Activated T-helper 1 cell treated with anti-CD3 and anti-CD28 coated beads, Interleukin-12 subunit alpha, Interleukin-12 subunit beta, Interleukin-2, Interleukin-4 antibody, amounts not matched to agents 30 ng/mL and 10 ng/mL and 1 ng/mL, durations not matched to agents 14 hours and 24 hours and 36 hours (primary cell): ENCODE results near the gene OR9A2. TPM values are rescaled to one million over a fixed set of nuclear protein-coding genes. Genes with fewer than 3 reads are reported as not detected.

Experiments
- DNase-seq: peaks from one replicate; pipeline ENCODE4 v3.0.0; 2021; ENCODE audit warnings: low spot score
- H3K27ac Mint-ChIP-seq: one replicate; pipeline ENCODE4 v1.8.0; 2021; ENCODE audit warnings: mild to moderate bottlenecking, mixed read lengths
- H3K27me3 Mint-ChIP-seq: one replicate; pipeline ENCODE4 v1.8.0; 2022; ENCODE audit warnings: mild to moderate bottlenecking, moderate library complexity, mixed read lengths; ENCODE audit not compliant: insufficient read depth
- H3K36me3 Mint-ChIP-seq: one replicate; pipeline ENCODE4 v1.8.0; 2021; ENCODE audit warnings: low read depth, mixed read lengths
- H3K4me1 Mint-ChIP-seq: one replicate; pipeline ENCODE4 v1.8.0; 2021; ENCODE audit warnings: low read depth, mixed read lengths
- H3K4me3 Mint-ChIP-seq: one replicate; pipeline ENCODE4 v1.8.0; 2021; ENCODE audit warnings: mild to moderate bottlenecking, moderate library complexity, mixed read lengths
- H3K9me3 Mint-ChIP-seq: one replicate; pipeline ENCODE4 v1.8.0; 2021; ENCODE audit warnings: mixed read lengths
- intact Hi-C: fragments of 100-400 bp; cut with micrococcal nuclease; formaldehyde crosslinking; loops from one replicate; pipeline ENCODE4 v1.15.1; 2024
- total RNA-seq: library from RNA; stranded (reverse); gene quantifications from 2 replicates; pipeline ENCODE4 v1.2.3, GENCODE V29; 2022

Gene OR9A2, protein sequence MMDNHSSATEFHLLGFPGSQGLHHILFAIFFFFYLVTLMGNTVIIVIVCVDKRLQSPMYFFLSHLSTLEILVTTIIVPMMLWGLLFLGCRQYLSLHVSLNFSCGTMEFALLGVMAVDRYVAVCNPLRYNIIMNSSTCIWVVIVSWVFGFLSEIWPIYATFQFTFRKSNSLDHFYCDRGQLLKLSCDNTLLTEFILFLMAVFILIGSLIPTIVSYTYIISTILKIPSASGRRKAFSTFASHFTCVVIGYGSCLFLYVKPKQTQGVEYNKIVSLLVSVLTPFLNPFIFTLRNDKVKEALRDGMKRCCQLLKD
- not detected in 2 replicates for total RNA-seq

GRCh38 chr7:143027032-143027431, at the start of gene OR9A2:
OR9A2 (minus strand) TSS chr7:143027132; CDS start chr7:143027132, 0 bp downstream.
- intact Hi-C loops = no loop called here
- Mint-ChIP-seq H3K36me3 (no peaks in the 10 kb centered on the region), H3K27me3 (peaks cover 2% of the 10 kb centered on the region), H3K4me1 (no peaks in the 10 kb centered on the region), H3K4me3 (no peak within 1 kb of the TSS), H3K27ac (no peak within 1 kb of the TSS), H3K9me3 (no peaks in the 10 kb centered on the region)
- DNase-seq = no peak

DNA sequence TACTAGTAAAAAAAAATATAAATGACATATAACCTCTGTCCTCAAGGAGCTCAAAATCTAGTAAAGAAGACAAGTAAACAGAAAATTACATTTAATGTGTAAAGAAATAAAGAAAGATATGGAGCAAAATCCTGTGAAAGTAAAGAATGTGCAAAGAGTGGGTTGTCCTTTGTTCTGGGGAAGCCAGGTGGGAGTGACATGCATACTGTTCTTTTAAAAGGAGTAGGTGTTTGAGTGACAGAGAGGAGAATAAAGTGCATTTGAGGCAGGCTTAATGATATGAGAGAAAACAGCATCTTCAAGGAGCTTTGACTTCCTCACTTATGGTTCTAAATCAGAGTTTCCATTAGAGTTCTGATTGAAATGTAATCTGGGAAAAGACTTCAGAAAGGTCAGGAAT, 47.2 kb upstream of the OR9A2 start:
- Mint-ChIP-seq H3K27ac (no peak overlapping the region), H3K36me3 (no peaks in the 10 kb centered on the region), H3K9me3 (no peaks in the 10 kb centered on the region), H3K4me1 (no peaks in the 10 kb centered on the region), H3K4me3 (no peak overlapping the region), H3K27me3 (peaks cover 4% of the 10 kb centered on the region)
- intact Hi-C loops = no loop called here
- no peak for DNase-seq

GRCh38 chr7:143073556-143073955, 46.6 kb upstream of the OR9A2 start:
- H3K27me3 Mint-ChIP-seq = peaks cover 4% of the 10 kb centered on the region
- H3K27ac Mint-ChIP-seq = no peak overlapping the region
- H3K36me3 Mint-ChIP-seq = no peaks in the 10 kb centered on the region
- H3K4me1 Mint-ChIP-seq = no peaks in the 10 kb centered on the region
- H3K9me3 Mint-ChIP-seq = no peaks in the 10 kb centered on the region
- intact Hi-C loops = no loop called here
- H3K4me3 Mint-ChIP-seq = no peak overlapping the region
- DNase-seq = no peak

DNA sequence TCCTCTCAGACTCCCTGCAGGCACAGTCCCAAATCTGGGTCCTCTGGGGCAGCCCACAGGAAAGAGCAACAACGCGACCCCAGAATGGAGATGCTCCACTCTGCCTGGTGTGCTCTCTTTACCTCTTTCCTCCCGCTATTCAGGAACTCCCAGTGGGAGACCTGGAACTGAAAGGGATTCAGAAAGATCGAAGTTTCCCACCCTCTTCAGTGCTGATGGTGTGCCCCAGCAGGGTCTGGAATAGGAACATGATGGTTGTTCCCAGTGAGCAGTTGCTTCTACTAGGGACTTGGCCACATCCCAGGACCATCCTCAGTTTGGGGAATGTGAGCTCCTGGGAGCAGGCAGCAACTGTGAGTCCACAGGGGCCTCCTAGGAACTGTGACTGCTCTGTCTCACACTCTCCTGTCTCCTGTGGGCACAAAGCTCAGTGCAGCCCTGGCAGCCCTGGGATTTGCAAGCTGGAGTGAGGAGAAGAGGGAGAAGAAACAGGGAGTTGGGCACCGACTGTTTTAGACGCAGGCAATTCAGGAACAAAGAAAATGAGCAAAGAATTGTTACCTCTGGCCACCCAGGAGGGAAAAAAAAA, 43.1 kb upstream of the OR9A2 start:
- H3K36me3 Mint-ChIP-seq = no peaks in the 10 kb centered on the region

DNA sequence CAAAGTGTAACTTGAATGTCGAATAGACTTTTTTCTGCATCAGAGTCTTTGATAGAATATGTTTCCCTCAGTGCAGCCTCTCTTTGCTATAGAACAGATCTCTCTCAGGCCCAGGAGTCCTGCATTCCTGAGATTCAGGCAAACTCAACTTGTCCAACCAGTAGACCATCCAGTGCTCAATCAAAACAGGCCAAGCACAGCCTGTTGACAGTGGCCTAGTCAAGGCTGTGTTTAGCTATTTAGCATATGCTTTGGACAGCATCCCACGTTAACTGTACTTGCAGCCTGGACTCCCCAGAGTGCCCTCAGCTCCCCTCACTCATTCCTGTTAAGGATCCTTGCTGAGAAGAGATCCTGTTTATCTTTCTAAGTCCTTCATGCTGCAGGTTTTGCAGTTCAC, 41.5 kb upstream of the OR9A2 start:
- Mint-ChIP-seq H3K36me3 (no peaks in the 10 kb centered on the region), H3K27ac (no peak overlapping the region), H3K4me3 (no peak overlapping the region), H3K9me3 (no peaks in the 10 kb centered on the region), H3K4me1 (no peaks in the 10 kb centered on the region), H3K27me3 (peaks cover 3% of the 10 kb centered on the region)
- DNase-seq = no peak
- intact Hi-C loops = no loop called here

More for the DNA sequence above, 43.1 kb upstream of the OR9A2 start:
- no peak for DNase-seq
- intact Hi-C loops = no loop called here
- no peaks in the 10 kb centered on the region for H3K4me1 Mint-ChIP-seq
- no peak overlapping the region for H3K27ac Mint-ChIP-seq
- H3K4me3 Mint-ChIP-seq = no peak overlapping the region
- no peaks in the 10 kb centered on the region for H3K9me3 Mint-ChIP-seq
- H3K27me3 Mint-ChIP-seq = peaks cover 3% of the 10 kb centered on the region

- Mint-ChIP-seq H3K27ac (no peak overlapping the region), H3K4me1 (no peaks in the 10 kb centered on the region)
Measured at GRCh38 chr7:143063741-143064140, 36.8 kb upstream of the OR9A2 start.

GRCh38 chr7:143055754-143056153, 28.8 kb upstream of the OR9A2 start:
- Mint-ChIP-seq H3K36me3 (no peaks in the 10 kb centered on the region), H3K27me3 (peaks cover 2% of the 10 kb centered on the region), H3K27ac (no peak overlapping the region), H3K4me3 (no peak overlapping the region), H3K9me3 (no peaks in the 10 kb centered on the region), H3K4me1 (no peaks in the 10 kb centered on the region)
- DNase-seq = no peak
- intact Hi-C loops = no loop called here

More at GRCh38 chr7:143063741-143064140, 36.8 kb upstream of the OR9A2 start:
- peaks cover 3% of the 10 kb centered on the region for H3K27me3 Mint-ChIP-seq
- H3K4me3 Mint-ChIP-seq = no peak overlapping the region
- no peaks in the 10 kb centered on the region for H3K9me3 Mint-ChIP-seq
- no peak for DNase-seq
- no peaks in the 10 kb centered on the region for H3K36me3 Mint-ChIP-seq
- intact Hi-C loops = no loop called here

DNA sequence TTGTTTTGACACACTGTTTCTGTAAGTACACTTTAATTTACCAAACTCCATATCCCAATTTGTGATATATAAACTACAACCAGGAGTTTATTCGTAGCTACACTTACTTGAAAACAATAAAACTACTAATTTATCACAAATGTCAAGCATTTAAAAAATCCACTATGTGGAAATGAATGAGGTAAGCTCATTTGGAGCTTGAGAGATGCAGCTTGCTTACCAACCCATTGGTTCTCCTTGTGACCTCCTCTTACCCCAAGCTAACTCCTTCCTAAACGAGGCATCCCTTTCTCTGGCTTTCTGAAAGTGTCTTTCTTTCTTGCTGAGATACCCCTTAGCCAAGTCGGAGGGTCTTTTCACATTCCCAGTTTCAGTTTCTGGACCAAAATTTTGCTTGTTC, 27.7 kb upstream of the OR9A2 start:
- no peak overlapping the region for H3K27ac Mint-ChIP-seq
- intact Hi-C loops = no loop called here
- H3K9me3 Mint-ChIP-seq = no peaks in the 10 kb centered on the region
- no peak for DNase-seq
- H3K4me1 Mint-ChIP-seq = no peaks in the 10 kb centered on the region
- no peaks in the 10 kb centered on the region for H3K36me3 Mint-ChIP-seq
- peaks cover 2% of the 10 kb centered on the region for H3K27me3 Mint-ChIP-seq
- H3K4me3 Mint-ChIP-seq = no peak overlapping the region

GRCh38 chr7:143052041-143052440, 25.1 kb upstream of the OR9A2 start, which contains the start of gene OR6V1:
OR6V1 (plus strand) TSS chr7:143052341; CDS start chr7:143052341, 0 bp downstream.
- no peak for DNase-seq
- H3K4me3 Mint-ChIP-seq = no peak within 1 kb of the TSS
- no peaks in the 10 kb centered on the region for H3K36me3 Mint-ChIP-seq
- H3K27me3 Mint-ChIP-seq = peaks cover 2% of the 10 kb centered on the region
- H3K27ac Mint-ChIP-seq = no peak within 1 kb of the TSS
- intact Hi-C loops = no loop called here
- H3K4me1 Mint-ChIP-seq = no peaks in the 10 kb centered on the region
- H3K9me3 Mint-ChIP-seq = no peaks in the 10 kb centered on the region

GRCh38 chr7:143050931-143051330, 24.0 kb upstream of the OR9A2 start:
- H3K4me1 Mint-ChIP-seq = no peaks in the 10 kb centered on the region
- no peak for DNase-seq
- intact Hi-C loops = no loop called here
- no peak overlapping the region for H3K27ac Mint-ChIP-seq
- no peak overlapping the region for H3K4me3 Mint-ChIP-seq
- no peaks in the 10 kb centered on the region for H3K36me3 Mint-ChIP-seq
- H3K9me3 Mint-ChIP-seq = no peaks in the 10 kb centered on the region
- peaks cover 2% of the 10 kb centered on the region for H3K27me3 Mint-ChIP-seq

DNA sequence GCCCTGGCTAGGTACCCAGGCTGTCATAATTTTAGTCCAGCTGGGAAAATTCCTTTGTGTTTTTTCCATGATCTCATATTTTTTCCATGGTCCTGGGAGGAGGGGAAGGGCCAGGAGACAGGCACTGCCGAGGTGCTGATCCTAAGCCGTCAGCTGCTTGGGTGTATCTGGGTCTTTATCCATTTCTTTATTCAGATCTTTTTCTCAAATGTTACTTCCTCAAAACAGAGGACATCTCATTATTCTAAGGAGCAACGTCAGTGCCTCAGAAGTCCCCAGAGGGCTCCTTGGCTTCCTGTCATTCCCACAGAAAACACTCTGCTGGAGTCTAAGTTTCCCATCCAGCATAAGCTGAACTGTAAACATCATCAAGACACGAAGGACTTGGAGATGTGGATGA, 22.4 kb upstream of the OR9A2 start:
- DNase-seq = no peak
- Mint-ChIP-seq H3K4me3 (no peak overlapping the region), H3K27ac (no peak overlapping the region), H3K4me1 (no peaks in the 10 kb centered on the region), H3K27me3 (peaks cover 2% of the 10 kb centered on the region), H3K9me3 (no peaks in the 10 kb centered on the region), H3K36me3 (no peaks in the 10 kb centered on the region)
- intact Hi-C loops = no loop called here

DNA sequence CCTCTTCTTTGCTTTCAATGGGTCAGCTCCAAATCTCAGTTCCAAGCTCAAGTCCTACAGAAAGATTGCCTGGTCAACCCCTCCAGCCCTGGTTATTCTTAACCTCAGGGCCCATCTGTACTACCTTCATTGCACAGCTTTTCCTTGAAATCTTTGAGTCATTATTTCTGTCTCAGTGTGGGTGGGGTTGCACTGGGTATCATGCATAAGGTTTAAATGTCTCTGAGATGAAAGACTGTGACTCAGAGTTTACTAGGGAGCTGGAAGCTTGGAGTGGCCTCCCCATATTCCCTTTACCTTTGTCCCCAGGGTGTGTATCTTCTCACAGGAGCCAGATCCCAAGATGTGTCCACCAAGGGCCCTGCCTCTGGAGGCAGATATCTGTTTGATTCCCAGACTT, 21.9 kb upstream of the OR9A2 start:
- no peaks in the 10 kb centered on the region for H3K4me1 Mint-ChIP-seq
- no peak overlapping the region for H3K27ac Mint-ChIP-seq
- H3K9me3 Mint-ChIP-seq = no peaks in the 10 kb centered on the region
- intact Hi-C loops = no loop called here
- no peak for DNase-seq
- peaks cover 2% of the 10 kb centered on the region for H3K27me3 Mint-ChIP-seq
- no peaks in the 10 kb centered on the region for H3K36me3 Mint-ChIP-seq
- H3K4me3 Mint-ChIP-seq = no peak overlapping the region

DNA sequence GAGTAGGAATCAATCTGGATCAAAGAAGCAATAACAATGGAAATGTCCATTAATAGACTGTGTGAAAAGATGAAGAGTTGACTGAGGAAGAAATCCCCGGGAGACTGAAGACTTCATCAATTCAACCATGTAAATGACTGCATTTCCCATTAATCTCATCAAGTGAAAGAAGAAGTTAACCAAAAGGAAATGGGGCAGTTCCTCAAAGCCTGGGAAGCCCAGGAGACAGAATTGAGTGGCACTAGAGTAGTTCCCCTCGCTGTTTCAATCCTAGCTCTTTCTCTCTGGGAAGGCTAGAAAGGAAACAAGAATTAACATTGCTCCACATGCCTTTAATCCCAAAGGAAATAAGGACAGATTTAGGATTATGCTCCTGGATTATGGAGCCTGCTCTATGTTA, 20.4 kb upstream of the OR9A2 start:
- Mint-ChIP-seq H3K27me3 (peaks cover 2% of the 10 kb centered on the region), H3K27ac (no peak overlapping the region), H3K9me3 (no peaks in the 10 kb centered on the region), H3K4me1 (no peaks in the 10 kb centered on the region), H3K4me3 (no peak overlapping the region), H3K36me3 (no peaks in the 10 kb centered on the region)
- no peak for DNase-seq
- intact Hi-C loops = no loop called here
